Measurements from ENCODE around the gene MAGI3.

MAGI3 gene

GRCh38 chr1:113389953-113390834, at the start of gene MAGI3:
MAGI3 (plus strand) TSS chr1:113390515; CDS start chr1:113391034, 519 bp downstream.
- DNase-seq: peak; percentile 99

GRCh38 chr1:113353580-113353979, 36.7 kb upstream of the MAGI3 start:
- no peak for DNase-seq

DNA sequence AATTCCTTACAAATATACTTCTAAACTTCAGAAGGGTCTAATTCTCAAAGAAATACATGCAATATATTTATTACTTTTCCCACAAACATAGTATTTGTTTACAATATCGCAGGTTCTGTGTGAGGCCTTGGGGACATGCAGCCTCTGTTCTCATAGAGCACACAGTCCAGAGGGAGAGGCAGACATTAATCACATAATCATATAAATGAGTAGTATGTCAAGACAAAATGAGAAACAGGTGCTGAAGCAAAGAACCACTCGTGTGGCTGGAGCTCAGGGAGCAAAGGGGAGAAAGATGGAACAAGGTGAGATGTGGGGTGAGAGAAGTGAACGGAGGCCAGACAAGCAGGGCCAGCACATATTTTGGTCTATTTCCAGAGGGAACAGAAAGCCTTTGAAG, 26.4 kb upstream of the MAGI3 start:
- DNase-seq: no peak

GRCh38 chr1:113369040-113369439, 21.3 kb upstream of the MAGI3 start:
- no peak for DNase-seq

- DNase-seq: no peak
Measured at GRCh38 chr1:113369699-113370098, 20.6 kb upstream of the MAGI3 start.

DNA sequence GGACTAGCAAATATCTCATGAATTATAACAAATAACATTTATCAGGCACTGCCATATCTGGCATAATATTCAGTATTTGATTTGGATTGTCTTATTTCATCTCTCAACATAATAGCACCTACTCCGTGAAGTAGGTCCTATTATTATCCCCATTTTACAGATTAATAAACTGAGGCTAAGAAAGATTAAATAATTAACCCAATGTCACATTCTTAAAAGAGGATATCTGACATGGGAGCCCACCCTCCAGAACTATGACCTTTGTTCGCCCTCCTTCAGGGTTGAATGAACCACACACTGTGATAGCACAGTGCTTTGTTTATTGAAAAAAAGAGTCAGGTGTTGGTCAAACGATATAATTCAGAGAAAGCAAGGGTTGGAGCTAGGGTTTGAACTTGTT, 19.4 kb upstream of the MAGI3 start:
- DNase-seq: no peak

- DNase-seq: no peak
Measured at GRCh38 chr1:113372546-113372945, 17.8 kb upstream of the MAGI3 start.

GRCh38 chr1:113373644-113374043, 16.7 kb upstream of the MAGI3 start:
- DNase-seq: no peak

- no peak for DNase-seq
Measured at GRCh38 chr1:113375878-113376277, 14.4 kb upstream of the MAGI3 start.

DNA sequence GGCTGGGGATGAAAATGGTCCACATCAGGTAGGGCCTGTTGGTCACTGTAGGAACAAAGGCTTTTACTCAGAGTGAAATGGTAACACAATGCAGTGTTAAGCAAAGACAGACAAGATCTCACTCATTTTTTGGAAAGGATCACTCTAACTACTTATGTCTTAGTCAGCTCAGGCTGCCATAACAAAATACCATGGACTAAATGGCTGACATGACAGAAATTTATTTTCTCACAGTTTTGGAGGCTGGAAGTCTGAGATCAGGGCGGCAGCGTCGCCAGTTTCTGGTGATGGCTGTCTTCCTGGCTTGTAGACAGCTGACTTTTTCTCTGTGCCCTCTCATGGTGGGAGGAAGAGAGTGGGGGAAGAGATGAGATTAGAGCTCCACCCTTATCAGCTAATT, 10.2 kb upstream of the MAGI3 start:
- no peak for DNase-seq

- DNase-seq: no peak
Measured at GRCh38 chr1:113388017-113388620, 2.2 kb upstream of the MAGI3 start.

DNA sequence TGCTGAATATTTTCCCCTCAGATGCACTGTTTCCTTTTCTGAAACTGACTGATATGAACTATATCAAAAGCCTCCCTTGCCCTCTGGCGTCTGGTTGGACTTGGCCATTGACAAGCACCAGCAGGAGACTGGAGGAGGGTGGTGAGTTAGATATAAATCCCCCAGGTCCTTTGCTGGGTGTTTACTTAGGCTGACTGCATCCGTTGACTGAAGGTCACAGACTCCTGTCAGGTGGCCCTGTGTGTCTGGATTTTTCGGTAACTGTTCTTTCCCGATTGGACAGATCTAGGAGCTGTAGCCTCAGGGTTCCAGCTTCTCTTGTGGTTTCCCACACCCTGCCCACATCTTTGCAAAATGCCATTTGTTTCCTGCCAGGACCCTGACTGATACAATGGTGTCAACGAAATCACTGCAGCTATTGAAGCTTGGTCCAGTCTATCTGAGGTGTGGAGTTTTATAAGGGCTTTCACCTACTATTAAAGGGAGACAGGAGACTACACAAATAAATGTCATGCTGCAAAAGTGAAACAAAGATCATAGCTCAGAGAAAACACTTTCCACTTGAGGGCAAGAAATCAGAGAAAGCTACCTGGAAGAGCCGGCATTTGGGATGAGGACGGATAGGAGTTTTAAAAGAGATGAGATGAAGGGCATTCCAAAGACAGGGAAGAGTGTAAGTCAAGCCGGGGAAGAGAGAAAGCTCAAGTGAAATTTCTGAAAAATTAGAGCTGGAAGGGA, 1.5 kb upstream of the MAGI3 start:
- DNase-seq: no peak

- no peak for DNase-seq
Measured at GRCh38 chr1:113389359-113389952, 859 bp upstream of the MAGI3 start.

GRCh38 chr1:113390871-113391648, 745 bp downstream of the MAGI3 start:
- no peak for DNase-seq

DNA sequence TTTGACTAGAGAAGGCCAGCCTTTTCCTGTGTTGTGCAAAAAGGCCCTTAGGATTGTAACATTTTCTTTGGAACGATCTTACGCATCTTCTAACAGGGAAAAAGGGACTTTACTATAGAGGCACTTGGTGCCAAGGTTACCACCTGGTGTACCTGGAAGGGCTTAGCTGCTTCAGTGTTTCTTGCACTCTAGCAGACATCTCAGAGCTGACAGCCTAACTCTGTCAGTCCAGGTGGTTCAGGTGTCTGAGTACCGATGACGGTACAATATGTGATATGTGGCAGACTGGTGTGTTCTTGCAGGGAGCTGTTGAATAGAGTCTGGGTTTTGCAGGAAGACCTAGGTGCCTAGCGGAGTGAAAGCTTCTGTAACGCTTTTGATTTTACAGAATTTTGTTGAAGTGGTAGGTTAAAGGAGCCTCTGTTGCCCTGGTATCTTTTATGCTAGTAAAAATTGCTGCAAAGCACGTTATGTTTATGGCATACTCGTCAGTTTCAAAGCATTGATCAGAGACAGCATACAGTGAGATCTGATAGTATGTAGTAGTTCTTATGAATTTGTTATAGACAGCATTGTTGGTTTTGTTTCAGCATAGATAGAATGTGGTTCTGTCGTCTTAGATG, 1.4 kb downstream of the MAGI3 start:
- DNase-seq: no peak

GRCh38 chr1:113392541-113393128, 2.3 kb downstream of the MAGI3 start:
- no peak for DNase-seq

- no peak for DNase-seq
Measured at GRCh38 chr1:113394043-113394862, 3.9 kb downstream of the MAGI3 start.

DNA sequence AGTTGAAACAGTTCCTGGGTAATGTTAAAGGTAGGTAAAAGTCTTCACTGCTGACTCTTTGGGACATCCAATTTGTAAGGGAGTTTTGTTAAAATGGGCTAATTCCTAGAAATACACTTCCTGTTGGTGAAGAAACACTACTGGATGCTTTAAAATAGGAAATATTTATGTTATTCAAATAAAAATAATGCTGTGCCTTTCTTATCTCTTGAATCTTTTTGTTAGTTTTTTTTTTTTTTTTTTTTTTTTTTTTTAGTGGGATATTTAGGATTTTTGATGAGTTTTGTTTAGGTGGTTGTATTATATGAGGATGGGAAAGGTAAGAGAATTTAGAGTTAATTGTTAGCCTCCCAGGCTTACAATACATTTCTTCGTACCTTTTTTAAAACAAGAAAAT, 4.5 kb downstream of the MAGI3 start:
- DNase-seq: no peak

DNA sequence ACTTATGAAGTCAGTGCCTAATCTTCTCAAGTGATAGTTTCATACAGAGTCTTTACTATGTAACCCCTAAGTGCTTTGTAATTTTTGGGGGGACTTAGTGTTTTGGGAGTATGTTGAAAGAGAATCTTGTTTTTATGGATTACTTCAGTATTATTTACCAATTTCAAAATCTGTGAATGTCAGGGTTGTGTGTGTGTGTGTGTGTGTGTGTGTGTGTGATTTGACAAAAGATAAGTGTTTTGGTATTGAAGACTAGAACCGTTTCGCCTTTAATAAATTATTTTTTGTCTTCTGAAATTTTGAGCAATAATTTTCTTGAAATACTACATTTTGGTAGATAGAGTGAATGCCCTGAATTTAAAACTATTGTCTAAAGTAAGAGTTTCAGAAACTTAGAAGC, 5.8 kb downstream of the MAGI3 start:
- DNase-seq: no peak

DNA sequence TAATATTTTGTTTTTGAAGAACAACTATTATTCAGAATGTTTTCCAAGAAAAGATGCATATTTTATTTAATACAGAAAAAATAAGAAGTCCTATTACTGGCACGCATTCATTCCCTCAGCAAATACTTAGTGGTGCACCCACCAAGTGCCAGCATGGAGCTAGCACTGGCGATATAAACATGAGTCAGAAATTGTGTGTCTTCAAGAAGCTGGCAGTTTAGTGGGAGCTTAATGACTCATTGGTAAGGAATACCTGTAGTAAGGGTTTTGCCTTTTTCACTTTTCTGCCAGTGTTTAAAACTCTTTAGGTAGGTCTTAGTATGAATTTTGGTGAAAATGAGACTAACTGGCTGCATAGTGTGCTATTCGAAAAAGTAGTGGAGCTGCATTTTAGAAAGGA, 6.3 kb downstream of the MAGI3 start:
- DNase-seq: no peak

All from T1000 (cell line).